GM23338 (cell line): Measurements from ENCODE around the gene PTPRF. TPM values are rescaled to one million over a fixed set of nuclear protein-coding genes. Genes with fewer than 3 reads are reported as not detected.

Experiments
- ATAC-seq: fragments of 200-7000 bp; cut with Tn5 transposase; 3 replicates; pipeline ENCODE4 v1.9.1; 2020
- DNase-seq: peaks from one replicate; pipeline ENCODE4 v3.0.0-alpha.2; 2015; ENCODE audit warnings: low spot score
- H2AFZ ChIP-seq: fragments of 200-600 bp; sonication (generic); 2 replicates; pipeline ENCODE4 v1.8.0; 2016; ENCODE audit warnings: antibody characterized with exemption, mild to moderate bottlenecking, moderate library complexity
- H3F3A ChIP-seq: fragments of 200-600 bp; sonication (generic); replicated peaks from 2 replicates; pipeline ENCODE4 v1.8.0; 2017; ENCODE audit warnings: antibody characterized with exemption, mixed run types, low read depth
- H3K27ac ChIP-seq: fragments of 200-600 bp; sonication (generic); 2 replicates; pipeline ENCODE4 v1.6.1; 2016; ENCODE audit warnings: low read depth
- H3K27me3 ChIP-seq: fragments of 200-600 bp; sonication (generic); 2 replicates; pipeline ENCODE4 v1.8.0; 2016; ENCODE audit warnings: mild to moderate bottlenecking, mixed run types, moderate library complexity; ENCODE audit not compliant: insufficient read depth
- H3K36me3 ChIP-seq: fragments of 200-600 bp; sonication (generic); 2 replicates; pipeline ENCODE4 v1.8.0; 2016; ENCODE audit warnings: mild to moderate bottlenecking; ENCODE audit not compliant: insufficient read depth
- H3K4me1 ChIP-seq: fragments of 200-600 bp; sonication (generic); 2 replicates; pipeline ENCODE4 v1.8.0; 2016; ENCODE audit warnings: mild to moderate bottlenecking, moderate library complexity; ENCODE audit not compliant: insufficient read depth
- H3K4me2 ChIP-seq: fragments of 200-600 bp; sonication (generic); 2 replicates; pipeline ENCODE4 v1.7.1; 2017; ENCODE audit warnings: mixed run types
- H3K4me3 ChIP-seq: fragments of 200-600 bp; sonication (generic); 2 replicates; pipeline ENCODE4 v1.6.1; 2016; ENCODE audit warnings: mixed run types
- H3K79me2 ChIP-seq: fragments of 200-600 bp; sonication (generic); replicated peaks from 2 replicates; pipeline ENCODE4 v1.8.0; 2017; ENCODE audit warnings: mild to moderate bottlenecking; ENCODE audit not compliant: insufficient read depth
- H3K9me2 ChIP-seq: fragments of 200-600 bp; sonication (generic); 2 replicates; pipeline ENCODE4 v1.8.0; 2017; ENCODE audit not compliant: insufficient read depth
- H4K20me1 ChIP-seq: fragments of 200-600 bp; sonication (generic); replicated peaks from 2 replicates; pipeline ENCODE4 v1.8.0; 2017; ENCODE audit warnings: mild to moderate bottlenecking; ENCODE audit not compliant: insufficient read depth
- H3K27ac Mint-ChIP-seq: 2 replicates; pipeline ENCODE4 v1.8.0; 2020; ENCODE audit warnings: inconsistent platforms, mild to moderate bottlenecking, moderate library complexity, mixed read lengths
- H3K27me3 Mint-ChIP-seq: 3 replicates; pipeline ENCODE4 v1.8.0; 2022; ENCODE audit warnings: low read depth, mild to moderate bottlenecking, moderate library complexity, mixed read lengths, inconsistent platforms; ENCODE audit not compliant: insufficient read depth, poor library complexity
- H3K36me3 Mint-ChIP-seq: 3 replicates; pipeline ENCODE4 v1.8.0; 2021; ENCODE audit warnings: low read depth, mild to moderate bottlenecking, inconsistent platforms, moderate library complexity, mixed read lengths
- H3K4me1 Mint-ChIP-seq: 3 replicates; pipeline ENCODE4 v1.8.0; 2020; ENCODE audit warnings: mild to moderate bottlenecking, inconsistent platforms, mixed read lengths
- H3K4me3 Mint-ChIP-seq: 3 replicates; pipeline ENCODE4 v1.8.0; 2021; ENCODE audit warnings: moderate library complexity, mild to moderate bottlenecking, inconsistent platforms, mixed read lengths
- H3K9me3 Mint-ChIP-seq: 3 replicates; pipeline ENCODE4 v1.8.0; 2020; ENCODE audit warnings: moderate library complexity, mild to moderate bottlenecking, inconsistent platforms, mixed read lengths
- CREB1 ChIP-seq: fragments of 250-450 bp; sonication (Bioruptor Pico); IDR thresholded peaks from 2 replicates; pipeline ENCODE4 v1.5.0; 2020; ENCODE audit warnings: low read depth, mild to moderate bottlenecking, moderate library complexity
- EZH2 ChIP-seq: fragments of 200-600 bp; sonication (generic); IDR thresholded peaks from one replicate; pipeline ENCODE4 v1.8.0; 2017; ENCODE audit warnings: antibody characterized with exemption, mild to moderate bottlenecking, low read depth; ENCODE audit not compliant: unreplicated experiment
- EZH2phosphoT487 ChIP-seq: fragments of 200-600 bp; sonication (generic); IDR thresholded peaks from one replicate; pipeline ENCODE4 v1.8.1; 2018; ENCODE audit warnings: antibody characterized with exemption; ENCODE audit not compliant: unreplicated experiment
- JUNB ChIP-seq: IDR thresholded peaks from one replicate; pipeline ENCODE4 v1.6.1; 2016; ENCODE audit warnings: antibody characterized with exemption; ENCODE audit not compliant: unreplicated experiment
- NANOG ChIP-seq: IDR thresholded peaks from 2 replicates; pipeline ENCODE4 v1.6.1; 2016; ENCODE audit warnings: antibody characterized with exemption, borderline replicate concordance
- POLR2AphosphoS5 ChIP-seq: IDR thresholded peaks from 2 replicates; pipeline ENCODE4 v1.6.1; 2016; ENCODE audit warnings: antibody characterized with exemption, low read depth
- STAT1 ChIP-seq: IDR thresholded peaks from one replicate; pipeline ENCODE4 v1.6.1; 2016; ENCODE audit warnings: antibody characterized with exemption; ENCODE audit not compliant: unreplicated experiment
- ZNF114 ChIP-seq: fragments of 250-450 bp; sonication (Bioruptor Pico); IDR thresholded peaks from 2 replicates; pipeline ENCODE4 v1.5.0; 2020; ENCODE audit warnings: mild to moderate bottlenecking, moderate library complexity
- ZNF331 ChIP-seq: fragments of 250-450 bp; sonication (Bioruptor Pico); IDR thresholded peaks from 2 replicates; pipeline ENCODE4 v1.5.0; 2020; ENCODE audit warnings: low read depth, mild to moderate bottlenecking, moderate library complexity
- long read RNA-seq: library from polyadenylated mRNA; unstranded; transcript quantifications from one replicate; pipeline ENCODE4 v2.0.0, GENCODE V29; 2020; ENCODE audit not compliant: unreplicated experiment
- polyA plus RNA-seq: library from polyadenylated mRNA; unstranded; fragments of >200 nt; fragmentation: Nextera tagmentation; extraction: Ambion mirVana; gene quantifications from 2 replicates; pipeline ENCODE4 v1.2.1, GENCODE V29; 2016
- total RNA-seq: library from RNA; depleted of rRNA; stranded (reverse); fragments of >200 nt; shearing (Covaris generic); gene quantifications from 2 replicates; pipeline ENCODE4 v1.2.3, GENCODE V29; 2014; rRNA removed
- TF ChIP-seq, protein P1 (sequence below): fragments of 250-450 bp; sonication (Bioruptor Pico); IDR thresholded peaks from 2 replicates; pipeline ENCODE4 v1.5.0; 2020; ENCODE audit warnings: mild to moderate bottlenecking, moderate library complexity
- TF ChIP-seq, protein P2 (sequence below): IDR thresholded peaks from 2 replicates; pipeline ENCODE4 v1.6.1; 2016; ENCODE audit warnings: antibody characterized with exemption
- TF ChIP-seq, protein P3 (sequence below), 2 experiments: fragments of 200-600 bp in 1 of 2; sonication (generic) in 1 of 2; conservative IDR thresholded peaks; 2 replicates each; pipeline versions ENCODE4 v1.5.1 to v1.6.1; 2016 to 2017; ENCODE audit warnings: antibody characterized with exemption in 2 of 2, low read depth in 2 of 2, mild to moderate bottlenecking in 2 of 2, moderate library complexity in 1 of 2
- TF ChIP-seq, protein P4 (sequence below): IDR thresholded peaks from one replicate; pipeline ENCODE4 v1.6.1; 2018; ENCODE audit warnings: antibody characterized with exemption; ENCODE audit not compliant: unreplicated experiment

The PTPRF gene
- total RNA-seq (154 and 173 TPM in 2 replicates), polyA plus RNA-seq (48.7 and 52.4 TPM in 2 replicates)
- long read RNA-seq, partial matches to known transcripts: 8 of 13 reads
- long read RNA-seq, other reads (novel, unspliced or antisense): 5 of 13 reads

DNA sequence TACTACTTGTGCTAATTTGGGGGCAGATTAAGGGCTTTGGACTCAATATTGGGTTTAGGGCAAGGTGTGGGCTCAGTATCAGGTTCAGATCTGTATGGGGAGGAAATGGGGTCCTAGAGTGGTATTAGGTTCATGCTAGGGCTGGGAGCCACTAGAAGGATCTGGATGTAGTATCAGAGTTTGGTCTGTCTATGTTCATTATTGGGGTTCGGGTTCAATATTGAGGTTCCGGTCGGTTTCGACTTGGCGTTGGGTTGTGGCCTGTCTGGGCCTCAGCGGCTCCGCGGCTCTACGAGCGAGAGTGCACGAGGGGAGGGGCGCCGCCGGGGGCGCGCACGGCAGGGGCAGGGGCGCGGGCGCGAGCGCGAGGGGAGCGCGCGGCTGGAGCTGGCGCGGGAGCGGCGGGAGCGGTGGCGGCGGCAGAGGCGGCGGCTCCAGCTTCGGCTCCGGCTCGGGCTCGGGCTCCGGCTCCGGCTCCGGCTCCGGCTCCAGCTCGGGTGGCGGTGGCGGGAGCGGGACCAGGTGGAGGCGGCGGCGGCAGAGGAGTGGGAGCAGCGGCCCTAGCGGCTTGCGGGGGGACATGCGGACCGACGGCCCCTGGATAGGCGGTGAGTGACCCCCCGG lies at the start of gene PTPRF:
TSS of gene PTPRF (plus strand) at position 401 of the 624 bp plus-strand sequence. CDS start 14,193 bp downstream, outside the sequence.
- peak within 1 kb of the TSS; percentile 76; the same call in 1 of the 2 replicates for H3K27ac ChIP-seq
- peak within 1 kb of the TSS; percentile 99 for H3K4me2 ChIP-seq
- peaks cover 39% of the 10 kb centered on the region for H3K79me2 ChIP-seq
- no peaks in the 10 kb centered on the region for H3K36me3 ChIP-seq
- H3K4me1 ChIP-seq: peaks cover 44% of the 10 kb centered on the region
- peaks cover 29% of the 10 kb centered on the region for H3K27me3 Mint-ChIP-seq
- peaks cover 14% of the 10 kb centered on the region for H3F3A ChIP-seq
- peaks cover 30% of the 10 kb centered on the region for H4K20me1 ChIP-seq
- peak within 1 kb of the TSS; percentile 87; the same call in 1 of the 2 replicates for H2AFZ ChIP-seq
- peak; percentile 81 for DNase-seq
- H3K9me3 Mint-ChIP-seq: peaks cover 3% of the 10 kb centered on the region; the same call in 2 of the 3 replicates
- peak within 1 kb of the TSS; percentile 94 for H3K4me3 ChIP-seq
- H3K27ac Mint-ChIP-seq: peak within 1 kb of the TSS; percentile 99
- H3K27me3 ChIP-seq: peaks cover 10% of the 10 kb centered on the region
- ATAC-seq: peak; percentile 16
- H3K9me2 ChIP-seq: no peaks in the 10 kb centered on the region
- H3K4me3 Mint-ChIP-seq: peak within 1 kb of the TSS; percentile 100
- TF ChIP-seq NANOG (no peak), STAT1 (no peak), ZNF331 (CRISPR knock-in tag) (no peak), EZH2 (no peak), ZNF114 (CRISPR knock-in tag) (no peak), POLR2AphosphoS5 (no peak; the same call in 1 of the 2 replicates), EZH2phosphoT487 (no peak), JUNB (no peak), CREB1 (no peak)
- TF ChIP-seq, protein P1, sequence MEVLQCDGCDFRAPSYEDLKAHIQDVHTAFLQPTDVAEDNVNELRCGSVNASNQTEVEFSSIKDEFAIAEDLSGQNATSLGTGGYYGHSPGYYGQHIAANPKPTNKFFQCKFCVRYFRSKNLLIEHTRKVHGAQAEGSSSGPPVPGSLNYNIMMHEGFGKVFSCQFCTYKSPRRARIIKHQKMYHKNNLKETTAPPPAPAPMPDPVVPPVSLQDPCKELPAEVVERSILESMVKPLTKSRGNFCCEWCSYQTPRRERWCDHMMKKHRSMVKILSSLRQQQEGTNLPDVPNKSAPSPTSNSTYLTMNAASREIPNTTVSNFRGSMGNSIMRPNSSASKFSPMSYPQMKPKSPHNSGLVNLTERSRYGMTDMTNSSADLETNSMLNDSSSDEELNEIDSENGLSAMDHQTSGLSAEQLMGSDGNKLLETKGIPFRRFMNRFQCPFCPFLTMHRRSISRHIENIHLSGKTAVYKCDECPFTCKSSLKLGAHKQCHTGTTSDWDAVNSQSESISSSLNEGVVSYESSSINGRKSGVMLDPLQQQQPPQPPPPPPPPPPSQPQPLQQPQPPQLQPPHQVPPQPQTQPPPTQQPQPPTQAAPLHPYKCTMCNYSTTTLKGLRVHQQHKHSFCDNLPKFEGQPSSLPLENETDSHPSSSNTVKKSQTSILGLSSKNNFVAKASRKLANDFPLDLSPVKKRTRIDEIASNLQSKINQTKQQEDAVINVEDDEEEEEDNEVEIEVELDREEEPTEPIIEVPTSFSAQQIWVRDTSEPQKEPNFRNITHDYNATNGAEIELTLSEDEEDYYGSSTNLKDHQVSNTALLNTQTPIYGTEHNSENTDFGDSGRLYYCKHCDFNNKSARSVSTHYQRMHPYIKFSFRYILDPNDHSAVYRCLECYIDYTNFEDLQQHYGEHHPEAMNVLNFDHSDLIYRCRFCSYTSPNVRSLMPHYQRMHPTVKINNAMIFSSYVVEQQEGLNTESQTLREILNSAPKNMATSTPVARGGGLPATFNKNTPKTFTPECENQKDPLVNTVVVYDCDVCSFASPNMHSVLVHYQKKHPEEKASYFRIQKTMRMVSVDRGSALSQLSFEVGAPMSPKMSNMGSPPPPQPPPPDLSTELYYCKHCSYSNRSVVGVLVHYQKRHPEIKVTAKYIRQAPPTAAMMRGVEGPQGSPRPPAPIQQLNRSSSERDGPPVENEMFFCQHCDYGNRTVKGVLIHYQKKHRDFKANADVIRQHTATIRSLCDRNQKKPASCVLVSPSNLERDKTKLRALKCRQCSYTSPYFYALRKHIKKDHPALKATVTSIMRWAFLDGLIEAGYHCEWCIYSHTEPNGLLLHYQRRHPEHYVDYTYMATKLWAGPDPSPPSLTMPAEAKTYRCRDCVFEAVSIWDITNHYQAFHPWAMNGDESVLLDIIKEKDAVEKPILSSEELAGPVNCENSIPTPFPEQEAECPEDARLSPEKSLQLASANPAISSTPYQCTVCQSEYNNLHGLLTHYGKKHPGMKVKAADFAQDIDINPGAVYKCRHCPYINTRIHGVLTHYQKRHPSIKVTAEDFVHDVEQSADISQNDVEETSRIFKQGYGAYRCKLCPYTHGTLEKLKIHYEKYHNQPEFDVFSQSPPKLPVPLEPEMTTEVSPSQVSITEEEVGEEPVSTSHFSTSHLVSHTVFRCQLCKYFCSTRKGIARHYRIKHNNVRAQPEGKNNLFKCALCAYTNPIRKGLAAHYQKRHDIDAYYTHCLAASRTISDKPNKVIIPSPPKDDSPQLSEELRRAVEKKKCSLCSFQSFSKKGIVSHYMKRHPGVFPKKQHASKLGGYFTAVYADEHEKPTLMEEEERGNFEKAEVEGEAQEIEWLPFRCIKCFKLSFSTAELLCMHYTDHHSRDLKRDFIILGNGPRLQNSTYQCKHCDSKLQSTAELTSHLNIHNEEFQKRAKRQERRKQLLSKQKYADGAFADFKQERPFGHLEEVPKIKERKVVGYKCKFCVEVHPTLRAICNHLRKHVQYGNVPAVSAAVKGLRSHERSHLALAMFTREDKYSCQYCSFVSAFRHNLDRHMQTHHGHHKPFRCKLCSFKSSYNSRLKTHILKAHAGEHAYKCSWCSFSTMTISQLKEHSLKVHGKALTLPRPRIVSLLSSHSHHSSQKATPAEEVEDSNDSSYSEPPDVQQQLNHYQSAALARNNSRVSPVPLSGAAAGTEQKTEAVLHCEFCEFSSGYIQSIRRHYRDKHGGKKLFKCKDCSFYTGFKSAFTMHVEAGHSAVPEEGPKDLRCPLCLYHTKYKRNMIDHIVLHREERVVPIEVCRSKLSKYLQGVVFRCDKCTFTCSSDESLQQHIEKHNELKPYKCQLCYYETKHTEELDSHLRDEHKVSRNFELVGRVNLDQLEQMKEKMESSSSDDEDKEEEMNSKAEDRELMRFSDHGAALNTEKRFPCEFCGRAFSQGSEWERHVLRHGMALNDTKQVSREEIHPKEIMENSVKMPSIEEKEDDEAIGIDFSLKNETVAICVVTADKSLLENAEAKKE (CRISPR knock-in tag): no peak
- TF ChIP-seq, protein P2, sequence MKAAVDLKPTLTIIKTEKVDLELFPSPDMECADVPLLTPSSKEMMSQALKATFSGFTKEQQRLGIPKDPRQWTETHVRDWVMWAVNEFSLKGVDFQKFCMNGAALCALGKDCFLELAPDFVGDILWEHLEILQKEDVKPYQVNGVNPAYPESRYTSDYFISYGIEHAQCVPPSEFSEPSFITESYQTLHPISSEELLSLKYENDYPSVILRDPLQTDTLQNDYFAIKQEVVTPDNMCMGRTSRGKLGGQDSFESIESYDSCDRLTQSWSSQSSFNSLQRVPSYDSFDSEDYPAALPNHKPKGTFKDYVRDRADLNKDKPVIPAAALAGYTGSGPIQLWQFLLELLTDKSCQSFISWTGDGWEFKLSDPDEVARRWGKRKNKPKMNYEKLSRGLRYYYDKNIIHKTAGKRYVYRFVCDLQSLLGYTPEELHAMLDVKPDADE: no peak
- TF ChIP-seq, protein P3, sequence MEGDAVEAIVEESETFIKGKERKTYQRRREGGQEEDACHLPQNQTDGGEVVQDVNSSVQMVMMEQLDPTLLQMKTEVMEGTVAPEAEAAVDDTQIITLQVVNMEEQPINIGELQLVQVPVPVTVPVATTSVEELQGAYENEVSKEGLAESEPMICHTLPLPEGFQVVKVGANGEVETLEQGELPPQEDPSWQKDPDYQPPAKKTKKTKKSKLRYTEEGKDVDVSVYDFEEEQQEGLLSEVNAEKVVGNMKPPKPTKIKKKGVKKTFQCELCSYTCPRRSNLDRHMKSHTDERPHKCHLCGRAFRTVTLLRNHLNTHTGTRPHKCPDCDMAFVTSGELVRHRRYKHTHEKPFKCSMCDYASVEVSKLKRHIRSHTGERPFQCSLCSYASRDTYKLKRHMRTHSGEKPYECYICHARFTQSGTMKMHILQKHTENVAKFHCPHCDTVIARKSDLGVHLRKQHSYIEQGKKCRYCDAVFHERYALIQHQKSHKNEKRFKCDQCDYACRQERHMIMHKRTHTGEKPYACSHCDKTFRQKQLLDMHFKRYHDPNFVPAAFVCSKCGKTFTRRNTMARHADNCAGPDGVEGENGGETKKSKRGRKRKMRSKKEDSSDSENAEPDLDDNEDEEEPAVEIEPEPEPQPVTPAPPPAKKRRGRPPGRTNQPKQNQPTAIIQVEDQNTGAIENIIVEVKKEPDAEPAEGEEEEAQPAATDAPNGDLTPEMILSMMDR (conservative IDR thresholded peaks at IDR 0.05; ENCODE audit: low read depth in 2 of 2): no peak
- TF ChIP-seq, protein P4, sequence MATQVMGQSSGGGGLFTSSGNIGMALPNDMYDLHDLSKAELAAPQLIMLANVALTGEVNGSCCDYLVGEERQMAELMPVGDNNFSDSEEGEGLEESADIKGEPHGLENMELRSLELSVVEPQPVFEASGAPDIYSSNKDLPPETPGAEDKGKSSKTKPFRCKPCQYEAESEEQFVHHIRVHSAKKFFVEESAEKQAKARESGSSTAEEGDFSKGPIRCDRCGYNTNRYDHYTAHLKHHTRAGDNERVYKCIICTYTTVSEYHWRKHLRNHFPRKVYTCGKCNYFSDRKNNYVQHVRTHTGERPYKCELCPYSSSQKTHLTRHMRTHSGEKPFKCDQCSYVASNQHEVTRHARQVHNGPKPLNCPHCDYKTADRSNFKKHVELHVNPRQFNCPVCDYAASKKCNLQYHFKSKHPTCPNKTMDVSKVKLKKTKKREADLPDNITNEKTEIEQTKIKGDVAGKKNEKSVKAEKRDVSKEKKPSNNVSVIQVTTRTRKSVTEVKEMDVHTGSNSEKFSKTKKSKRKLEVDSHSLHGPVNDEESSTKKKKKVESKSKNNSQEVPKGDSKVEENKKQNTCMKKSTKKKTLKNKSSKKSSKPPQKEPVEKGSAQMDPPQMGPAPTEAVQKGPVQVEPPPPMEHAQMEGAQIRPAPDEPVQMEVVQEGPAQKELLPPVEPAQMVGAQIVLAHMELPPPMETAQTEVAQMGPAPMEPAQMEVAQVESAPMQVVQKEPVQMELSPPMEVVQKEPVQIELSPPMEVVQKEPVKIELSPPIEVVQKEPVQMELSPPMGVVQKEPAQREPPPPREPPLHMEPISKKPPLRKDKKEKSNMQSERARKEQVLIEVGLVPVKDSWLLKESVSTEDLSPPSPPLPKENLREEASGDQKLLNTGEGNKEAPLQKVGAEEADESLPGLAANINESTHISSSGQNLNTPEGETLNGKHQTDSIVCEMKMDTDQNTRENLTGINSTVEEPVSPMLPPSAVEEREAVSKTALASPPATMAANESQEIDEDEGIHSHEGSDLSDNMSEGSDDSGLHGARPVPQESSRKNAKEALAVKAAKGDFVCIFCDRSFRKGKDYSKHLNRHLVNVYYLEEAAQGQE: no peak
- H3K4me1 Mint-ChIP-seq: peaks cover 53% of the 10 kb centered on the region
- H3K36me3 Mint-ChIP-seq: peaks cover 20% of the 10 kb centered on the region; the same call in 2 of the 3 replicates
